H1 (cell line): ENCODE measurements around the gene JMJD1C. TPM values are rescaled to one million over a fixed set of nuclear protein-coding genes. Genes with fewer than 3 reads are reported as not detected.

Source experiments
- BACH1 ChIP-seq: IDR thresholded peaks from 2 replicates; pipeline ENCODE4 v1.6.1; 2012; ENCODE audit warnings: low read length, improper control_type of control experiment
- EZH2 ChIP-seq: fragments of 200-600 bp; sonication (generic); IDR thresholded peaks from 2 replicates; pipeline ENCODE4 v1.7.1; 2012; ENCODE audit warnings: low read depth, mild to moderate bottlenecking, moderate library complexity, low read length, inconsistent platforms; ENCODE audit not compliant: severe bottlenecking
- HDAC2 ChIP-seq, 2 experiments: fragments of 300-600 bp in 1 of 2; sonication (generic) in 1 of 2; IDR thresholded peaks; 2 replicates each; pipeline ENCODE4 v1.6.1; 2011 to 2012; ENCODE audit warnings: low read depth in 2 of 2, low read length in 2 of 2, mild to moderate bottlenecking in 2 of 2, moderate library complexity in 2 of 2, borderline replicate concordance in 1 of 2, inconsistent platforms in 1 of 2
- KDM4A ChIP-seq: IDR thresholded peaks from one replicate; pipeline ENCODE4 v1.7.1; 2012; ENCODE audit warnings: low read depth, mild to moderate bottlenecking, moderate library complexity, low read length, inconsistent platforms; ENCODE audit not compliant: severe bottlenecking
- NANOG ChIP-seq: IDR thresholded peaks from 2 replicates; pipeline ENCODE4 v1.6.1; 2011; ENCODE audit warnings: low read length, low read depth, mild to moderate bottlenecking, inconsistent platforms; ENCODE audit not compliant: insufficient read depth, poor library complexity, severe bottlenecking
- RXRA ChIP-seq: IDR thresholded peaks from 2 replicates; pipeline ENCODE4 v1.6.1; 2011; ENCODE audit warnings: low read depth, mild to moderate bottlenecking, low read length, moderate library complexity; ENCODE audit not compliant: insufficient read depth
- SRF ChIP-seq: IDR thresholded peaks from 2 replicates; pipeline ENCODE4 v1.6.1; 2011; ENCODE audit warnings: mild to moderate bottlenecking, low read depth, low read length, moderate library complexity
- polyA plus RNA-seq, 7 experiments: library from polyadenylated mRNA; depleted of rRNA in 3 of 7; stranded (reverse) in 5 of 7; unstranded in 2 of 7; fragments of >200 nt in 5 of 7; fragments of 200-250 nt in 2 of 7; gene quantifications; 1 replicate in 5 of 7; 2 replicates in 1 of 7; 4 replicates in 1 of 7; pipeline versions ENCODE4 v1.2.1 to v1.2.3, GENCODE V29; 2011 to 2013; ENCODE audit warnings: missing spikeins in 2 of 7, mixed read lengths in 2 of 7
- total RNA-seq: library from RNA; stranded (reverse); fragmentation: NEBNext Ultra II Directional; extraction: Animal tissue kit (Norgen Biotek cat#: 25700); gene quantifications from 2 replicates; pipeline ENCODE4 v1.2.1, GENCODE V29; 2021
- TF ChIP-seq, protein P1 (sequence below): IDR thresholded peaks from 2 replicates; pipeline ENCODE4 v1.6.1; 2012; ENCODE audit warnings: low read length, inconsistent platforms

The JMJD1C gene
- total and polyA plus RNA-seq, 2 of the 8 experiments (the other 6 are each of a cell fraction or from before 2014, with no cell fraction given): 54.5 to 210 TPM

DNA sequence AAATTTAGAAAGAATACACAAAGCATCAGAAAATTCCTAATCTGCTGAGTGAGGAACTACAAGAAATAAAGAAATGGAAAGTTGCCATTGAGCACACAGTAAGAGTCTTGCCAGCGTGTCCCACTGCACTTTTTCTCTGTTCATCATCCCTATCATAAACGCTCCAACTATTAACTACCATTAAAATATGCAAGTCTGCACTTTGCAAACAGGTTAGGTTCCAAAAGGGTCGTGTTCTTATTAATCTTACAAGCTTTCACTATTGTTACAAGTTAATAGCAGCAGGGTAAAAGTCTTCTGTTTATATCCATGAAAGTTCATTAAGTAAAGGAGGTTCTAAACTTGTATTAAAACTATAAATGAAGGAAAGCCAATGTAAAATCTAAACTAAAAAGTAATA is 5.2 kb upstream of the JMJD1C start (continued):
- TF ChIP-seq RXRA (no peak), NANOG (no peak), EZH2 (no peak), SRF (no peak), KDM4A (no peak), HDAC2 (IDR thresholded peaks at IDR 0.05; ENCODE audit: borderline replicate concordance in 1 of 2, low read depth in 2 of 2, low read length in 2 of 2) (no peak), BACH1 (no peak)
- TF ChIP-seq, protein P1, sequence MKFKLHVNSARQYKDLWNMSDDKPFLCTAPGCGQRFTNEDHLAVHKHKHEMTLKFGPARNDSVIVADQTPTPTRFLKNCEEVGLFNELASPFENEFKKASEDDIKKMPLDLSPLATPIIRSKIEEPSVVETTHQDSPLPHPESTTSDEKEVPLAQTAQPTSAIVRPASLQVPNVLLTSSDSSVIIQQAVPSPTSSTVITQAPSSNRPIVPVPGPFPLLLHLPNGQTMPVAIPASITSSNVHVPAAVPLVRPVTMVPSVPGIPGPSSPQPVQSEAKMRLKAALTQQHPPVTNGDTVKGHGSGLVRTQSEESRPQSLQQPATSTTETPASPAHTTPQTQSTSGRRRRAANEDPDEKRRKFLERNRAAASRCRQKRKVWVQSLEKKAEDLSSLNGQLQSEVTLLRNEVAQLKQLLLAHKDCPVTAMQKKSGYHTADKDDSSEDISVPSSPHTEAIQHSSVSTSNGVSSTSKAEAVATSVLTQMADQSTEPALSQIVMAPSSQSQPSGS: no peak
